ENCODE data around the gene RABGGTB.
"Not testable (repeated sequence)": the region's sequence is repeated elsewhere in the genome, so short reads cannot be mapped to it uniquely, and the experiment has no call there.

RABGGTB gene

DNA sequence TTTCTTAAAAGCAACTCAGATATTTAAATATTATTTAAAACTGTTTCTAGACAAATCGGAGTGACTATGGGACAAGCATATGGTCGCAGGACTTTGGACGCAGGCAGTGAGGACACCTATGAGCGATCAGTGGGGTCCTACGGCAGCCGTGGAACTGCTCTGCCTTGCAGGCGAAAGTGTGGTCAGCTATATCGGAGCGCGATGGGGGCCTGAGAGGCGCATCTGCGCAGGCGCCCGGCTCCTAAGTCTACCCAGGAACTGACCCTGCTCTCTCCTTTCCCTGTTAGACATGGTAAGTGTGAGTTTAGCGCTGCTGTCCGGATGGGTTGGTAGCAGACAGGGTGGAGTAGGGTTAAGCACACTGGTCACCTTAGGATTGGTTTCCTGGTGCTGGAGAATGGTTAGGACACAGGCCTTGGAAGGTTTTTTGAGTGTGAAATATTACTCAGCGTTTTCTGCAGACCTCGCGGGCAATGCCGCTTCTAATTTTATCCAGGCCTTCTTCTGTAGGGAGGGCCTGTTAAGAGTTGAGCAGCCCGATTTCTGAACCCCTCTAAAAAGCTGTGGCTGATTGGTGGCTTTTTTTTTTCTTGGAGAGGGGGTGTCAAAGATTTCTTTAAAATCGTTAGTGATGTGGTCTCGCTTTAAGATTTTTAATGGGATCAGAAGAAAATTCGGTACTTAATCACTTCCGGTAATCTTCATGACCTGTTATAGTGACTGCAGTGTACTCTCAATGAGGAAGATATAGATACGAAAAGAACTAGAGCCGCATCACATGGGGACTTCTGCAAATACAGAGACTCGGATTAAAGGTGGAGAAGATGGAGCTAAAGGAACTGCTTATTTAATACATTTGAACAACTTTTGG lies at the start of gene RABGGTB:
Gene RABGGTB (plus strand): TSS at position 274 of the 871 bp plus-strand sequence. CDS start 16 bp downstream, at position 290.
- DNase-seq (ENCODE audit: low read depth): peak; percentile 91

GRCh38 chr1:75742047-75742625 lies 43.9 kb upstream of the RABGGTB start:
- DNase-seq (ENCODE audit: low read depth): no peak

DNA sequence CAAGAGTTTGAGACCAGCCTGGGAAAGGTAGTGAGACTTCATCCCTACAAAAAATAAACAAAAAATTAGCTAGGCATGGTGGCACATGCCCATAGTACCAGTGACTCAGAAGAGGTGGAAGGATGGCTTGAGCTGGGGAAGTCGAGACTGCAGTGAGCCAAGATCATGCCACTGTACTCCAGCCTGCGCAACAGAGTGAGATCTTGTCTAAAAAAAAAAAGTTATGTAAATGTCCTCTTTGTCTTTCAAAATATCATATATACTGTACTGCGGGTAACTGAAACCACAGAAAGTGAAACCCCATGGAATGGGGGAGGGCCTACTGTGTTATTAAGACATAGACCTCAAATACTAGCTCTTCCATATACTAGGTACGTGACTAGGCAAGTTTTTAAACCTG lies 40.8 kb upstream of the RABGGTB start:
- DNase-seq (ENCODE audit: low read depth): no peak

- not testable (repeated sequence) for DNase-seq (ENCODE audit: low read depth)
Observed at GRCh38 chr1:75757210-75757609, 28.8 kb upstream of the RABGGTB start.

DNA sequence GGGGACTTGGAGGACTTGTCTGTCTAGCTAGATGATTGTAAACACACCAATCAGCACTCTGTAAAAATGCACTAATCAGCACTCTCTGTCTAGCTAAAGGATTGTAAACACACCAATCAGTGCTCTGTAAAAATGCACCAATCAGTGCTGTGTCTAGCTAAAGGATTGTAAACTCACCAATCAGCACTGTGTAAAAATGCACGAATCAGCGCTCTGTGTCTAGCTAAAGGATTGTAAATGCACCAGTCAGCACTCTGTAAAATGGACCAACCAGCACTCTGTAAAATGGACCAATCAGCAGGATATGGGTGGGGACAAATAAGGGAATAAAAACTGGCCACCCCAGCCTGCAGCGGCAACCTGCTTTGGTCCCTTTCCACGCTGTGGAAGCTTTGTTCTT lies 27.5 kb upstream of the RABGGTB start:
- not testable (repeated sequence) for DNase-seq (ENCODE audit: low read depth)

DNA sequence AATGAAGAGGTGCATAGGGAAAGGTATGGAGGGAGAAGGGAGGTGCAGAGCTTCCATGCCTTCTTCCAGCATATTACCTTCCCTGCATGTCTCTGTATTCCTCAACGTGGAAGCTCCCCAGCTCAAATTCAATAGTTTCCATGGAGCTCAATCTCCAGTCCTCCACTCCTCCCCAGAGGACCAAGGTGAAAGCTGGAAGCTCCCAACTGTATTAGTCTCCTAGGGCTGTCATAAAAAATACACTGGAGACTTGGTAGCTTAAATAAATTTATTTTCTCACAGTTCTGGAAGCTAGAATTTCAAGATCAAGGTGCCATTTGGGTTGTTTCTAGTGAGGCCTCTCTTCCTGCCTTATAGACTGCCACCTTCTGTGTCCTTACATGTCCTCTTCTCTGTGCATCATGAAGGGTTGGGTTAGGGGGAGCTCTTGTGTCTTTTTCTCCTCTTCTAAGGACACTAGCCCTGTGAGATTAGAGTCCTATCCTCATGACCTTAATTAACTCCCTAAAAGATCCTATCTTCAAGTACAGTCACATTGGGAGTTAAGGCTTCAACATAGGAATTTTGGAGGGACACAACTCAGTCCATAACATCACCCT lies 21.9 kb upstream of the RABGGTB start:
- DNase-seq (ENCODE audit: low read depth): no peak

DNA sequence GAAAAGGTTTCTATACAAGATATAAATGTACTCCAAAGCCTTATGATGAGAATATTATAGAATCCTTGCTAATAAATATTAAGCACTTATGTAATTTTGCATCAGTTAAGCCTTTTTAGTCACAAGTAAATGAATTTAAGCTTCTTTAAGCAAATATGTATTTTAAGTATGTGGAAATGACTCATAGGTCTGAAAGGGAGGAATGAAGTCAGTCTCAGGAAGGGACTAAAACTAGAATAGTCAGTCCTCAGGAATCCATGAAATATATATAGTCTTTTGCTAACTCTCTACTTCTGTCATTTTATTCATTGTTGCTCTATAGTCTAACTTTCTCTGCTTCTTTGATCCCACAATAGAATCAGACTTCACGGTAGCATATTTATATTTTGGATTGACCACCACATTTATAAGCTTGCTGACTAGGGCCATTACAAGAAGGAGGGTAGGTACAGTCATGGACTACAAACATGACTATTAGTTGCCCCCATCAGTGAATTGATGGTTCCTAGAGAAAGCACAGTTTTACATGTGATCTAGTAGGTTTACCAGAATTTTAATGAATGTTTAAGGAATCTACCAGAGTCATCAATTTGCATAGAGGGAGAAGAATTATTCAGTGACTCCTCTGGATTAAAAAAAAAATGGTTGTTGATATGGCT lies 20.2 kb upstream of the RABGGTB start:
- DNase-seq (ENCODE audit: low read depth): peak; percentile 33

DNA sequence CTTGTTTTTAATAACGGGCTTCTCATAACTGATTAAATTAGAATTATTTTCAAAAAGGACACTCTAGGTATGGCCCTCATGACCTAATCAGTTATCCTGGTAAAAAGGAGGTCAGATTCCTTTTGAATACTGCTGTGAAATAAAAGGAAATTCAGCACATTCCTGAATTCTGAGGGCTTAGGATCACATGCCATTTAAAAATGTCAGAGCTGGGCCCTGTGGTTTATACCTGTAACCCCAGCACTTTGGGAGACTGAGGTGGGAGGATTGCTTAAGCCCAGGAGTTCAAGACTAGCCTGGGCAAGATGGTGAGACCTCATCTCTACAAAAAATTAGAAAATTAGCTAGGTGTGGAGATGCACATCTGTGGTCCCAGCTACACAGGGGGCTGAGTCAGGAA lies 18.0 kb upstream of the RABGGTB start:
- DNase-seq (ENCODE audit: low read depth): no peak

GRCh38 chr1:75770761-75771160 lies 15.3 kb upstream of the RABGGTB start:
- no peak for DNase-seq (ENCODE audit: low read depth)

DNA sequence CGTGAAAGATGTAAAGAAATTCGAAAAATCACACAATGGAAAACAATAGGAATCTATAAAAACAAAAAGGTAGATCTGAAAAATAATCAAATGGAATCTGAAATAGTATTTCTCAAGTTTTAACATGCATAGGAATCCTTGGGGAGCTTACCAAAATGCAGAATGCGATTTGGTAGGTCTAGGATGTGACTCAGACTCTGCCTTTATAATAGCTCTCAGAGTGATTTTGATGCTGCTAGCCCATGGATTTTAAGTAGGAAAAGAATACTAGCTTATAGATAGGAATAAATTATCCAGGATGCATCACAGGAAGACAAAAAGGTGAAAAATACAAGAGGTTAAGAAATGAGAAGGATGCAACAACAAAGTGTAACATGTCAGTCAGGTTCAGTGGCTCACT lies 14.1 kb upstream of the RABGGTB start:
- DNase-seq (ENCODE audit: low read depth): no peak

DNA sequence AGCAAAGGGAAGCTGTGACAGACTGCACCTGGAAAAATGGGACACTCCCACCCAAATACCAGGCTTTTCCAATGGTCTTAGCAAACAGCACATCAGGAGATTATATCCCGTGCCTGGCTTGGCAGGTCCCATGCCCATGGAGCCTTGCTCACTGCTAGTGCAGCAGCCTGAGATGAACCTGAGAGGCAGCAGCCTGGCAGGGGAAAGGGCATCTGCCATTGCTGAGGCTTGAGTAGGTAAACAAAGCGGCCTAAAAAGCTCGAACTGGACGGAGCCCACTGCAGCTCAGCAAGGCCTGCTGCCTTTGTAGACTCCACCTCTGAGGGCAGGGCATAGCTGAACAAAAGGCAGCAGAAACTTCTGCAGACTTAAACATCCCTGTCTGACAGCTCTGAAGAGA lies 8.2 kb upstream of the RABGGTB start:
- not testable (repeated sequence) for DNase-seq (ENCODE audit: low read depth)

DNA sequence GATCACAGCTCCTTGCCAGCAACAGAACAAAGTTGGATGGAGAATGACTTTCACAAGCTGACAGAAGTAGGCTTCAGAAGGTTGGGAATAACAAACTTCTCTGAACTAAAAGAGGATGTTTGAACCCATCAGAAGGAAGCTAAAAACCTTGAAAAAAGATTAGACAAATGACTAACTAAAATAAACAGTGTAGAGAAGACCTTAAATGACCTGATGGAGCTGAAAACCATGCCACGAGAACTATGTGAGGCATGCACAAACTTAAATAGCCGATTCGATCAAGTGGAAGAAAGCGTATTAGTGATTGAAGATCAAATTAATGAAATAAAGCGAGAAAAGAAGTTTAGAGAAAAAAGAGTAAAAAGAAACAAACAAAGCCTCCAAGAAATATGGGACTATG lies 7.4 kb upstream of the RABGGTB start:
- DNase-seq (ENCODE audit: low read depth): not testable (repeated sequence)

DNA sequence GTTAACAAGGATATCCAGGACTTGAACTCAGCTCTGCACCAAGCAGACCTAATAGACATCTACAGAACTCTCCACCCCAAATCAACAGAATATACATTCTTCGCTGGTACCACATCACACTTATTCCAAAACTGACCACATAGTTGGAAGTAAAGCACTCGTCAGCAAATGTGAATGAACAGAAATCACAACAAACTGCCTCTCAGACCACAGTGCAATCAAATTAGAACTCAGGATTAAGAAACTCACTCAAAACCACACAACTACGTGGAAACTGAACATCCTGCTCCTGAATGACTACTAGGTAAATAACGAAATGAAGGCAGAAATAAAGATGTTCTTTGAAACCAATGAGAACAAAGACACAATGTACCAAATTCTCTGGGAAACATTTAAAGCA lies 5.9 kb upstream of the RABGGTB start:
- not testable (repeated sequence) for DNase-seq (ENCODE audit: low read depth)

GRCh38 chr1:75783920-75784319 lies 2.1 kb upstream of the RABGGTB start:
- DNase-seq (ENCODE audit: low read depth): not testable (repeated sequence)

- DNase-seq (ENCODE audit: low read depth): no peak
Observed at GRCh38 chr1:75785320-75785982, 605 bp upstream of the RABGGTB start.

GRCh38 chr1:75786901-75787493 lies 941 bp downstream of the RABGGTB start:
- no peak for DNase-seq (ENCODE audit: low read depth)

DNA sequence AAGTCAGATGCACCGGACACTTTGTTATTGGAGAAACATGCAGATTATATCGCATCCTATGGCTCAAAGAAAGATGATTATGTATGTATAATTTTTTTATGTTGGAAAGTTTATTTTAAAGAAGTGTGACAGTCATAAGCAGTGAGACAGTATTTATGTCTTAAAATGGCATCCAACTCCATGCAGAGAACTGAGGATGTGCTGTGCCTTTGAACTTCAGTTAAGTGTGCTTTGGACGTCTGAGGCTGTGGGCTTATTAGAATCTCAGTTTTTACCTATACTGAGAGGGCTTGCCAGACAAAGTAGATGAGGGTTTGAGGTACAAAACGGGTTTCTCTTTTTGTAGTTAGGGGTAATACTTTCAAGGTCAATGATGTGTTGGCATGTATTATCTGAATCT lies 1.5 kb downstream of the RABGGTB start:
- DNase-seq (ENCODE audit: low read depth): no peak

GRCh38 chr1:75789988-75790387 lies 3.9 kb downstream of the RABGGTB start:
- DNase-seq (ENCODE audit: low read depth): no peak

DNA sequence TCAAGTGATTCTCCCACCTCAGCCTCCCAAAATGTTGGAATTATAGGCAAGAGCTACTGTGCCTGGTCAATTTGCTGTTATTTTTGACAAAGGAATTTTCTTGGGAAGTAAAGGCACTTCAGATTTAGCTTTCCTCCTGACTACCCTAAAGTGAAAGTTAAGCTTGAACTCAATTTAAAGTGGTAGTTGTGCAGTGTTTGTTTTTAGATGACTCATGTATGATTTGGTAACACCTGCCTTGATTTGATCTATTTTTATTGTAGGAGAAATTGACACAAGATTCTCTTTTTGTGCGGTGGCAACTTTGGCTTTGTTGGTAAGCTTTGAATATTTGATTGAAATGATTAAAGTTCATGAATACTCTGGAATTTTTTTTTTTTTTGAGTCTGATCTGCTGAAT lies 5.0 kb downstream of the RABGGTB start:
- DNase-seq (ENCODE audit: low read depth): no peak

DNA sequence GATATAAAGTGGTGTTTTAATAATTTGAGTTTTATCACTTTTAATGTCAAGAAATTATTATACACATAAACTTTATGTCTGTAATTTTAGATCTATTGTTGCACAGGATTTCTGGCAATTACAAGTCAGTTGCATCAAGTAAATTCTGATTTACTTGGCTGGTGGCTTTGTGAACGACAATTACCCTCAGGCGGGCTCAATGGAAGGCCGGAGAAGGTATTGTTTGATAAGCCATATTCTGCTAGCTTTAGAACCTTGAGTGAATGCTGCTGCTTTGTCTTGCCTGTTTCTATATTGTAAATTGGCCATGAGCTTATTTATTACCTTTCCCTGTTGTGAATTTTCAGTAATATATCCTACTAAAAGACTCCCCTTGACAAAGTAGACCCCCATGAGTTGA lies 6.0 kb downstream of the RABGGTB start:
- DNase-seq (ENCODE audit: low read depth): no peak

DNA sequence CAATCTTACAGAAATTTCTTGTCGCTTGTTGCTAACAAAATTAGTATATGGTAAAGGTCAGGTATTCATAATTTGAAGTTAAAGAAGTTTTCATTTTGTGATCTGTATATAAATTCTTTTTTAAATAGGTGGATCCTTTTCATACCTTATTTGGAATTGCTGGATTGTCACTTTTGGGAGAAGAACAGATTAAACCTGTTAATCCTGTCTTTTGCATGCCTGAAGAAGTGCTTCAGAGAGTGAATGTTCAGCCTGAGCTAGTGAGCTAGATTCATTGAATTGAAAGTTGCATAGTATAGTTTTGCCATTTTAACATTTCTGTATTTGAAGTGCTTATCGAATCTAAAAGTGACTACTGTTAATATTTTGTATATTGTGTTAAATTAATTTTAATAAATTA lies 8.3 kb downstream of the RABGGTB start:
- no peak for DNase-seq (ENCODE audit: low read depth)

DNA sequence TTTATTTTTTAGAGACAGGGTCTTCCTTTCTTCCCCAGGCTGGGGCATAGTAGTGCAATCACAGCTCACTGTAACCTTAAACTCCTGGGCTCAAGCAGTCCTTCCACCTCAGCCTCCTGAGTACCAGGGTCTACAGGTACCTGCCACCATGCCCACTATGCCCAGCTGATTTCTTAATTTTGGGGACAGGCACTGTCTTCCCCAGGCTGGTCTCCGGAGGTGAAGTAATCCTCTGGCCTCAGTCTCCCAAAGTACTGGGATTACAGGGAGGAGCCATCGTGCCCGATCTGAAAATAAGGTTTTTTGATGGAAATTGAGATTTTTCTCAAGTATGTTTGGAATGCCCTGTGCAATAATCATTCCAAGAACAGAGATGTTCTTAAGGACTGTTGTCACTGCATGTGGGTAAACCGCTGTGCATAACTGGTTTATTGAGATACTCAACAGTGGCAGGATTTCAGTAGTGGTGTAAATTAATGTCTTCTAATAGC lies 9.7 kb downstream of the RABGGTB start:
- no peak for DNase-seq (ENCODE audit: low read depth)
